SIG-M5 treated with dmso at 0.1 percent for 504 hours (cell line): ENCODE measurements around the gene BRD9.
"Not testable (repeated sequence)": the region's sequence is repeated elsewhere in the genome, so short reads cannot be mapped to it uniquely, and the experiment has no call there.

Source experiments
- DNase-seq: peaks from one replicate; lab custom pipeline; 2025; ENCODE audit not compliant: unreplicated experiment; lab: John Stamatoyannopoulos, UW

Gene BRD9

GRCh38 chr5:892394-893136 is at the start of gene BRD9, which contains the start of gene TRIP13:
Gene BRD9 (minus strand): TSS chr5:892801. CDS start chr5:892657, 144 bp downstream.
Gene TRIP13 (plus strand): TSS chr5:892884. CDS start chr5:892999, 115 bp downstream.
- DNase-seq: peak; percentile 83

GRCh38 chr5:940741-941140 is 48.1 kb upstream of the BRD9 start:
- DNase-seq: not testable (repeated sequence)

GRCh38 chr5:939368-939767 is 46.8 kb upstream of the BRD9 start:
- no peak for DNase-seq

- DNase-seq: no peak
Observed at GRCh38 chr5:937151-937924, 44.7 kb upstream of the BRD9 start.

- no peak for DNase-seq
Observed at GRCh38 chr5:936149-937144, 43.8 kb upstream of the BRD9 start.

- DNase-seq: no peak
Observed at GRCh38 chr5:935510-936084, 43.0 kb upstream of the BRD9 start.

- DNase-seq: not testable (repeated sequence)
Observed at GRCh38 chr5:934381-934967, 41.9 kb upstream of the BRD9 start.

GRCh38 chr5:933951-934350 is 41.4 kb upstream of the BRD9 start:
- DNase-seq: not testable (repeated sequence)

GRCh38 chr5:933251-933861 is 40.8 kb upstream of the BRD9 start:
- no peak for DNase-seq

- DNase-seq: no peak
Observed at GRCh38 chr5:932628-933250, 40.1 kb upstream of the BRD9 start.

- no peak for DNase-seq
Observed at GRCh38 chr5:932151-932627, 39.6 kb upstream of the BRD9 start.

- no peak for DNase-seq
Observed at GRCh38 chr5:931570-932145, 39.1 kb upstream of the BRD9 start.

GRCh38 chr5:930866-931265 is 38.3 kb upstream of the BRD9 start:
- DNase-seq: peak; percentile 22

- no peak for DNase-seq
Observed at GRCh38 chr5:929596-929995, 37.0 kb upstream of the BRD9 start.

GRCh38 chr5:929182-929581 is 36.6 kb upstream of the BRD9 start:
- DNase-seq: not testable (repeated sequence)

- DNase-seq: no peak
Observed at GRCh38 chr5:927172-928015, 34.8 kb upstream of the BRD9 start.

- DNase-seq: no peak
Observed at GRCh38 chr5:926417-927171, 34.0 kb upstream of the BRD9 start.
